Astrocyte of the spinal cord (primary cell): Measurements from ENCODE around the gene TMCC2.

Source experiments
- DNase-seq: peaks from one replicate; pipeline ENCODE4 v3.0.0; 2011; ENCODE audit warnings: low read depth, low spot score
- H3K4me3 ChIP-seq: 2 replicates; pipeline ENCODE4 v1.5.1; 2011; ENCODE audit warnings: low read depth, mild to moderate bottlenecking, low read length, moderate library complexity
- in situ Hi-C: cut with HindIII; loops from 2 replicates; pipeline ENCODE4 v1.10.0; 2017; ENCODE audit warnings: low sequenced_read_pairs
- TF ChIP-seq, protein P1 (sequence below): IDR thresholded peaks from 2 replicates; pipeline ENCODE4 v1.5.1; 2012; ENCODE audit warnings: low read depth, mild to moderate bottlenecking, low read length, inconsistent platforms

TMCC2 gene

DNA sequence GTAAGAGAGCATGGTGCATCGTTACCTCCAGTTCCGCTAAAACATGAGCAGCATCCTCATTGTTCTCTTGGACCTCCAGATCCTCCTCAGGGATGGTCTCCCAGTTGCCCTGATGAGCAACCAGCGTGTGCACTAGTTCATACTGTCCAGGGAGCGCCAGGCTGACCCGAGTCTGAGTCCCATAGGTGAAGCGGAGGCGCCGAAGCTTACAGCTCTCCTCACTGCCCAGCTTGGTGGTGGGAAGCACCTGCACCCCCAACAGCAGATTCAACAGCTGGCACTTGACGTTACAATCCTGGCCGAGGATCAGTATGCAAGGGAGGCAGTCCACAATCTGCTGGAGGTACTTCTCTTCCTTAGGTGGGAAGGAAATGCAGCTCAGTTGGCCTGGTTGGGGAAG lies 40.3 kb upstream of the TMCC2 start:
- in situ Hi-C loops = no loop called here
- TF ChIP-seq, protein P1, sequence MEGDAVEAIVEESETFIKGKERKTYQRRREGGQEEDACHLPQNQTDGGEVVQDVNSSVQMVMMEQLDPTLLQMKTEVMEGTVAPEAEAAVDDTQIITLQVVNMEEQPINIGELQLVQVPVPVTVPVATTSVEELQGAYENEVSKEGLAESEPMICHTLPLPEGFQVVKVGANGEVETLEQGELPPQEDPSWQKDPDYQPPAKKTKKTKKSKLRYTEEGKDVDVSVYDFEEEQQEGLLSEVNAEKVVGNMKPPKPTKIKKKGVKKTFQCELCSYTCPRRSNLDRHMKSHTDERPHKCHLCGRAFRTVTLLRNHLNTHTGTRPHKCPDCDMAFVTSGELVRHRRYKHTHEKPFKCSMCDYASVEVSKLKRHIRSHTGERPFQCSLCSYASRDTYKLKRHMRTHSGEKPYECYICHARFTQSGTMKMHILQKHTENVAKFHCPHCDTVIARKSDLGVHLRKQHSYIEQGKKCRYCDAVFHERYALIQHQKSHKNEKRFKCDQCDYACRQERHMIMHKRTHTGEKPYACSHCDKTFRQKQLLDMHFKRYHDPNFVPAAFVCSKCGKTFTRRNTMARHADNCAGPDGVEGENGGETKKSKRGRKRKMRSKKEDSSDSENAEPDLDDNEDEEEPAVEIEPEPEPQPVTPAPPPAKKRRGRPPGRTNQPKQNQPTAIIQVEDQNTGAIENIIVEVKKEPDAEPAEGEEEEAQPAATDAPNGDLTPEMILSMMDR = no peak
- H3K4me3 ChIP-seq = no peak overlapping the region
- DNase-seq = no peak

DNA sequence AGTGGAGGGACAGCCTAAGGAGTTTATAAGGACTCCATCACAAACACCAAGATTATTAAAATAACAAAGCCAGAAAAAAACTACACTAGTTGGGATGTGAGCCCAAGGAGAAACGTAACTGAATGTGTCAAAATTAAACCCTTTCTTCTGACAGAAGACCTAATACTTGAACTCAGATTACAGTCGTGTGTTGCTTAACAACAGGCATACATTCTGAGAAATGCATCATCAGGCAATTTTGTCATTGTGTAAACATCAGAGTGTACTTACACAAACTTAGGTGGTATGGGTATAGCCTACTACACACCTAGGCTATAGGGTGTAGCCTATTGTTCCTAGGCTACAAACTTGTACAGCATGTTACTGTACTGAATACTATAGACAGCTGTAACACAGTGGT lies 39.6 kb upstream of the TMCC2 start:
- TF ChIP-seq, protein P1 = no peak
- no peak overlapping the region for H3K4me3 ChIP-seq
- in situ Hi-C loops = no loop called here
- no peak for DNase-seq

DNA sequence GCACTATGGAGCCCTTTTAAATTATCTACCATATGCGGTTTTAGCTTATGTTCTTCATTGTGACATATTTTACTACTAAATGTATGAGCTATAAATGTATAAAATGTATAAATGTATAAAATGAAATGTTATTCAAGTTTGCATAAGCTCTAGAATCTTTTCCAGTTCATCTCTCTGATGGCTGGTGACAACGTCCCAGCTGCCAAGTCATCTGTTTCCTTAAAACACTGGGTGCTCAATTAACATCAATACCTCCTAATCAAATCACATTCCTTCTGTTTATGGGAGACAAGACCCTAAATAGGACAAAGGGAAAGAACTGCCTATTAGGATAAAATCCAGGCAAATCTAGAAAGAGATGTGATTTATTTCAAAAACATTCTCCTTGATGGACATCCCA lies 39.1 kb upstream of the TMCC2 start:
- in situ Hi-C loops = no loop called here
- no peak for DNase-seq
- TF ChIP-seq, protein P1 = no peak
- no peak overlapping the region for H3K4me3 ChIP-seq

DNA sequence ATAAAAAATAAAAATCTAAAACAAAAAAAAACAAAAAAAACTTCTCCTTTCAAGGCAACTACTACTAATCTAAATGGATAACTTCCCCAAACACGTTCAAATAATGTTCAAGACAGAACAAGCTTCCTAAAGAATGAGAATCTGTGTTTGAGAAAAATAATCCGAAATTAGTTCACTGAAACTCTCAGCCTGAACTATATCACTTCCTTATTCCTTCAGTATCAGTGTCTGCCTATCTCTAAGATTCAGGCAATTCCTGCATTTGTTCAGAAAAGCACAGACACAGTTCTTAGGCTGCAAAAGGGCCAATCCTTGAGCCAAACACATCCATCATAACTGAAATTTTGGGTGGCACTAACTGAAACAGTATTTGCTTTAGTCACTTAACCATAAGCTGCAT lies 38.6 kb upstream of the TMCC2 start:
- TF ChIP-seq, protein P1 = no peak
- in situ Hi-C loops = no loop called here
- no peak overlapping the region for H3K4me3 ChIP-seq
- no peak for DNase-seq

DNA sequence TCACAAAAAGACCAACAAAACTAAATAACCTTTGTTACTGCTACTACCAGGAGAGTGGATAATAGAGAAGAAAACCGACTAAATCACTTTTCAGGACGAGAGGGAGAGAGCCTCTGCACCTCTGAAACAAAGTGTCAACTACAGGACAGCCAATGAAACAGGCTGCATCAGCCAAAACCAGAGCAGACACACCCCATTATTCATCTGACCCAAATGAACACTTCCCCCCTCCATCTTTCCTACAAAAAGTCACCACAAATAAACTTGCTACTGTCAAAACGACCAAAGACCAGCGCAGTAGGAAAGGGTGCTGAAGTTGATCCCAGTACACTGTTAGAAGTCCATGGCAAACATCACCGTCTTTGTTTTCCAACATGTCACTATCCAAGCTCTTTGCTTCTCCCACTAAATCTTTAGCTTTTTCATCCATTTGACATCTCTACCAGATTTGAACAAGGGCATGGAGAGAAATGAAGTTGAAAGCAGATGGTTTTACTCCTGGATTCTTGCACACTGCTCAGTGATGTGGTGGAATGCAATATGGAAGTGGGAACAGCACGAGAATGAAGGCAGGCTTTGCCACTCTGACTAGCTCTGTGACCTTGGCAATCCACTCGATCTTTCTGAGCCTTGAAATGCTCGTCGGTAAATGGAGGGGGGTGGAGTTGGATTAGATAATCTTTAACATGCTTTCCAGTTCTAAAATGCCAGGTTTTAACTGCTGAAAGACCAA lies 36.7 kb upstream of the TMCC2 start:
- DNase-seq = no peak
- H3K4me3 ChIP-seq = no peak overlapping the region
- TF ChIP-seq, protein P1 = no peak
- in situ Hi-C loops = no loop called here

DNA sequence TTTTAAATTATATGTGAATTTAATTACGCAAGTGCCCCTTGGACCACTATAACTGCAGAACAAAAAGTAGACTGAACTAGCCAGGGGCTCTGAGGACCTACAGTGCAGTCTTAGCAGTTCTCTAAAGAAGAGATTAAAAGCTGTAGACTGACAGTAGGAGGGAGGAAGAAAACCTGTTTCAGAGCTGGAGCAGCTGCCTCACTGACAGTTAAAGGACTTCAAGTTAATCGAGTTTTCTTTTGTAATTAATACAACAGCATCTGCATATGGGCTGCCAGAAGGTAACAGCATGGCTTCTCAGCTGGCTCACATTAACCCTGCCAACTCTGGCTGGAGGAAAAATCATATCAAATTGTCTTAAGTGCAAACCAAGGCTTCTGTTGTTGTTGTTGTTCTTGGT lies 36.1 kb upstream of the TMCC2 start:
- DNase-seq = no peak
- in situ Hi-C loops = no loop called here
- H3K4me3 ChIP-seq = no peak overlapping the region
- TF ChIP-seq, protein P1 = no peak
